SK-N-DZ (cell line): Measurements from ENCODE around the gene SEMA6D.

ENCODE experiments used
- DNase-seq: peaks from one replicate; pipeline ENCODE4 v3.0.0-alpha.2; 2015; ENCODE audit warnings: low spot score

The SEMA6D gene

DNA sequence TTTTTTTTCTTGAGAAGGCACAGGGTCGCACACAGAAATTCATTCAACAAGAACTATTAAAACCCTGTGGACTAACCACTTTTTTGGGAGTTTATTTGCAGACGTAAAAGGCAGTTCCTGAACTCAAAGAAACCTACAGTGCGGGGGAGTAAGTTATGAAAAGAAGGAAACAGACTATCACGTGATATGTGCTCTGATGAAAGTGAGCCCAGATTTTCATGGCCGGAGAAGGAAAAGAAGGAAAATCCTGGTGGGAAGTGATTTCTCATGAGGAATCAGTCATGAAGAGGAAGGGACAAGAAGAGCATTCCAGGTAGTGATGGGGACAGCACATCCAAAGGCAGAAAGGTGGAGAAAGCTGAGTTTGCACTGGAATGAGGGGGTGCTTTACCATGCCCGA is 26.1 kb downstream of the SEMA6D start:
- no peak for DNase-seq

DNA sequence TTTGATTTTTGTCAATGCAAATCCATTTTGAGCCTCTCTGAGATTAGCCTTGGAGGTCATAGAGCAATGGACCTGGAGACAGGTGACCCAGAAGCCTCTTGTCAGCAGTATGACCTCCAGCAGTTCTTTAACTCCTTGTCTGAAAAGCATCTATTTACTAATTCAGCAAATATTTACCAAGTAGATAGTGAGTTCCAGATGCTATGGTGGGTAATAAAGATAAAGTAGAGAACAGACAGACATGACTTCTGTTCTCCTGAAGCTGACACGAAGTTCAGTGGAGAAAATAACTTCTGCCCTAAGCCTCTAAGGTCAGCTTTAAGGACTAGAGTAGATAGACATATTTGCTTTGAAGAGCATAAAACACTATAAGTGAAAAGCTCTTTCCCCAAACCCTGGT is 26.6 kb downstream of the SEMA6D start:
- no peak for DNase-seq

DNA sequence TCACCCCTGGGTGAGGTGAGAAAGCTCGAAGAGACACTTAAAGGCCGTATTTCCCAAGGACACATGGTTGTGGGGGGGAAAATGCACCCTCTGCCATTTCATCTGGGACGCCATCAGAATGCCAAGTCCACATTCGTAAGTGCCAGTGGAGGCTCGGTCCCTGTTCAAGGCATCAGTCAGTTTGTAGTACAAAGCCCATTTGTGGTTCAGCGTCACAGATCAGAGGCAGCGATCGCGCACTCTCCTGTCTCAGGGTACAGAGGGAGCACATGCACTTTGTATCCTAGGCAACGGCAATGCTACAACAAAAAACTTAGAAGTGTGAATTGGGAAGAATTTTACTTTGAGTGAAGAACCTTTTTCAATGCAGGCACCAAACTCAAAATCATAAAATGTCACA is 27.2 kb downstream of the SEMA6D start:
- no peak for DNase-seq

DNA sequence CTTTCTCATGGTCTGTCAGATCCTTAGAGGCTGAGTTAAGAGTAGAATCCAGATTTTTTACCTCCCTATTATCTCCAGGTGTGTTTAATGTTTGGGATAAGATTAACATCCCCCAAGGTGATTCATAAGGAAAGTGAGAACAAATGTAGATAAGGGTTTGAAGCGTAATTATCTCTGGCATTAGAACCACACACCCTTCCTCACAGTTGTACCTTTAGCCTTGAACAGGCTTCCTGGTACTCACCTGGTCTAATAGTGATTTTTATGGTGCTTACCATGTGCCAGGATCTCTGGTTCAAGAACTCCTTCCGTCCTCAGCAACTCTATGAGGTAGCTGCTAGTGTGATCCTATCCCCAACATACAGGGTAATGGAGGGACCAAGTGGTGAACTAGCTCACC is 27.7 kb downstream of the SEMA6D start:
- DNase-seq, result no peak

DNA sequence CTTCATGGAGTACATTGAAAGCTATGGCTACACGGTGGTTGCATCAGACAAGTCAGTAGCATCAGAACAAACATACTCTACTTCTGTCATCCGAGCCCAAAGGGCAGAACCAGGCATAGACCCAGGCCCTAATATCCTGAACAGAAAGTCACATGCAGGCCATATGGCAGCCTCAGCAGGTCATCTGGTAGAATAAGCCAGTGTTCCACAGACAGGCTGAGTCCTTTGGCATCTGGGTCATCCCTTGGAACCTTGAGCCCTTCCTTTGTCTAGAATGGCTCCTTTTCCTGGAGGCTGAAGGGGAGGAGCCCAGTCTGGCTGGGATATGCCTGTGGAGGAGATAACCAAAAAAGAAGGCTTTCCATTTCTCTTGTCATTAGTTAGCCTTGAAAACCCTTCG is 29.2 kb downstream of the SEMA6D start:
- no peak for DNase-seq

DNA sequence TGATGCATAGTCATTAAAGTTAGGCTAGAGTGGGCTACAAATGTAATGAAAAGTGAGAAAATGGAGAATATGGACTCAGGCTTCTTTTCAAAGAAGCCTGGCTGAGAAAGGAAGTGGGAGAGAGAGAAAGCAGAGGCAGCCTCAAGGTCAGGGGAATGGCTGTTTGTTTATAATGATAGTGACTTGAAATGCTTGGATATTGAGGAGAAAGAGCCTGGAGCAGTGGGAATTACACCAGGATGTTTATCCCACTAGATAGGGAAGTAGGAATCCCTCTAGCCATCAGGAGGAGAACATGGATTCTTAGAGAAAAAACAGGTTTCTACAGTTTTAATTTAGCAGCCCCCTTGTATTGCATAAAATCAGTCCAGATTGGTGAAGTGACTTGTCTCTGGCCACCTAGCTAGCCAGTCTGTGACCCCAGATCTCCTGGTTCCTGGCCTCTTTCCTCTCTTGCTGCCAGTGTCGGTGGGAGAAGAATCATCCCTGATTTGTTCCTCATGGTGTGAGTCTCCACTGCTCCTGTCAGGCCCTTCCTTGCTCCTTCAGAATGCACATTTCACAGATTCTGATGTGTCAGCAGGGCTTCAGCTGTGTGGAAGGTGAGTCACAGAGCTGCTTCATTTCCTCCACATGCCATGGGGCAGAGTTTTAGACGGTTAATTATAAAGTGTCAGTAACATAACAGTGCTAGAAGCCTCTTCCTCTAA is 32.9 kb downstream of the SEMA6D start:
- DNase-seq, result no peak

DNA sequence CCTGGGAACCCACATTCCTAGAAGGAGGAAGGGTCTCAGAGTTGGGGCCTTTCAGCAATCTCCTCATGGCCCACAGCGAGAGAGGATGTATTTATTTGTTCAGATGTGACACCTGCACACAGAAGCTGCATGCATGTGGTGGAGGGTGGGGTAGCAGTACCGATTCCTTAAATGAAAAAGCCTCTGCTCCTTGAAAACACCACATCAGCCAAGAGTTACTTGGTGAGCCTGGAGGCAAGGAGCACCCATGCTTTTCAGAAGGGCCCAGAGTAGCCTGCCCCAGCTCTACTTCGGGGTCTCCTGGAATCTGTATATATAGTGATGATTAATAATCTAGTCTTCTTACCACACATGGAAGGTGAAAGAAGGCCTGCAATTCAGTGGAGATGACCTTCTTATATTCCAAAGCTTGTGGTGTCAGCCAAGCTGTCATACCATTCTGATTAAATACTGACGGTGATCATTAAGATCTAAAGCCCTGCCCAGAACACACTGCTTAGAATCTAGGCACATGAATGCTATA is 33.5 kb downstream of the SEMA6D start:
- DNase-seq, result no peak

DNA sequence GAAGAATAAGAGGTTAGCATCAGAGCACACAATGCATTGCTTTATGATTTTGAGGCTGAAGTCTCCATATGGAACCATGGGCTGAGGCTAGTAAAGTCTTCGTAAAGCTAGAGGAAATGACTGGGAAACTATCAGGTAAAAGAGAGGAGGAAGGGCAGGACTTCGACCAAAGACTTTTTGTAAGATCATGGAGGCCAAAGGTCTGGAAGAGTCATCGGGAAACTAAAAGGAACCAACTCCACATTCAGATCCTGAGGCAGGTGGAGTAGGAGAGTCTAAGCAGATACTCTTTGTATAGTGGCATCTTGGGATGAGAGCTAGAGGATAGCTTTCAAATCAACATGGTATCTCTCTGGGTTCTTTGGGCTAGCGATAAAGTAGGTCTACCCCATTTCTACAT is 36.3 kb downstream of the SEMA6D start:
- no peak for DNase-seq

DNA sequence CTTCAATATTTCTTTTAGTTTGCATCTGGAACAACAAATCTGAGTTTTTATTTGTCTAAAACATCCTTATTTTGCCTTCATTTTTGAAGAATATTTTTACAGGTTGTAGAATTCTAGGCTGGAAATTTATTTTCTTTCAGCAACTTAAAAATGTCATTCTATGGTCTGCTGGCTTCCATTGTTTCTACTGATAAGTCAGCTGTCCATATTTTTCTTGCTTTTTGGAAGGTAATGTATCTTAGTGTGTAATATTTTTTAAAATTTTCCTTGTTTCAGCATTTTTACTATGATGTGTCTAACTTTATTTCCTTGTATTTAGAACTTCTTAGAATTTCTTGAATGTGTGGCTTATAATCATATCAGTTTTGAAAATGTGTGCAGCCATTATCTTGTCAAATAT is 37.0 kb downstream of the SEMA6D start:
- DNase-seq, result no peak

DNA sequence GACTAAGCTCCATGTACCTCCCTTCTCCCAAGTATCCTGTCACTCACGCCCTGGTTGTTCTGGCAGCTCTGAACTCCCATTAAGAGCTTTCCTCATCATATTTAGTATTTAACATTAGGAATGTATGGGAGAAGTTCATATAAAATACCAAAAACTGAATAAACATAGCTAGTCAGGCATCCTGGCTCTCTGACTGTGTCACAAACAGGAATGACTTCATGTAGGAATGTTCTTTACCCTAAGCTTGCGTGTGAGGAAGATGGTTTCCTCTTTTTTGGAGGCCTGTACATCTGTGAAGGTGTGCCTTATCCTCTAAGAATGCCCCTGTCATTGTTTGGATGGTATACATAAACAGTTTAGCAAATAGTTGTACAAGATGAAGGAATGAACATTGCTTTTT is 38.6 kb downstream of the SEMA6D start:
- no peak for DNase-seq

DNA sequence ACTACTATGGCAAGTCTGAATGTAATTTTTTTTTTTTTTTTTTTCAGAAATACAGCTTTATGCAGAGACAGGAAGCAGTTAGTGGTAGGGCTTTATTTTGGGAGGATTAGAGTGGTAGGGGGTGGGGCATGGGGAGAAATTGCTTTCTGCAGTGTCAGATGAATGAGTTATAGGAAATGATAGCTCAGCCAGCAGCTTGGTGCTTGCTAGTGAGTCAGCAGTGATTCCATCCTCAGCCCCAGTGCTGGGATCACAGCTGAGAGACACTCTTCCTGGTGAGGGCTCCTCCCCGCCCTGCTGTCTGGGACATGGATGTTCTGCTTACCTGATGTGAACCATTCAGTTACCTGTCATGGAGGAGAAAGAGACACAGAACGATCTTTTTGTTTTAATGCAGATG is 39.6 kb downstream of the SEMA6D start:
- no peak for DNase-seq

DNA sequence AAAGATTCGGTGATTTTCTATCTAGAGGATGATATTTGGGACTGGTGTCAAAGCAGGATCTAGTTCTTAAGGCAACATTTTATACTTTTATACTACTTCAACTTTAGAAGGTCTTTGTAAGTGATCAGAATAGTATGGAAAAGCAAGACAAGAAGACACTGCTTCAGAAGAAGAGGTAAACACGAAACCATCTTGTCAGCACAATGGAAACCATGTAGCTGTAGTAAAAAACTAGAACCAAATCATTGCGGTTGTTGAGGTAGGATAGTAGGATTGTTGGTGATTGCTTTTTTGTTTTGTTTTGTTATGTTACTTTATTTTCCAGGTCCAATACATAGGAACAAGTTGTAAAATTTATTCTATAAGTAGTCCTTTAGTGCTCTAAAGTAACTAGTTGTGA is 40.0 kb downstream of the SEMA6D start:
- DNase-seq, result no peak

DNA sequence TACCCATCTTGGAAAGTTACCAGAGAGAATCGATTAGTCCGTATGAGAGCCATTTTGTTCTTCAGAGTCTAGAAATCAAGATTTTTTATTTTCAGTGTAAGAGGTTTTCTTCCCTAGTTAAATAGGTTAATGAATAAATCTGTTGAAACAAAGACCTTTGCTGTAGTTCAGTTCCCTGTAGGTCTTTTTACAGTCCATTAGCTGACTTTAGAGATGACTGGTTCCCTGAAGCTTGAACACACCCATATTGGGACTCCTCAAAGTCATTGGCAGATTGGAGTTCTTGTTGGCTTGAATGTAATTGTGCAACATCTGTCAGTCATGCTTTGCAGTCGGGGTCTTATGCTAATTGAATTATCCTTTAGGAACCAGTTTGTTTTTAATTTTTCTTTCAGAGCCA is 45.3 kb downstream of the SEMA6D start:
- DNase-seq, result no peak

DNA sequence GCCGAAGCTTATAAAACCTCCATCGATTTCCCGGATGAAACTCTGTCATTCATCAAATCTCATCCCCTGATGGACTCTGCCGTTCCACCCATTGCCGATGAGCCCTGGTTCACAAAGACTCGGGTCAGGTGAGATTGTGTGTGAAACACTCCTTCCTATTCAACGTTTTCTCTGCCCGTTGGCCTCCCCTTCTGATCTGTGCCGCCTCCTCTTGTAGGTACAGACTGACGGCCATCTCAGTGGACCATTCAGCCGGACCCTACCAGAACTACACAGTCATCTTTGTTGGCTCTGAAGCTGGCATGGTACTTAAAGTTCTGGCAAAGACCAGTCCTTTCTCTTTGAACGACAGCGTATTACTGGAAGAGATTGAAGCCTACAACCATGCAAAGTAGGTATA is 47.4 kb downstream of the SEMA6D start:
- no peak for DNase-seq

DNA sequence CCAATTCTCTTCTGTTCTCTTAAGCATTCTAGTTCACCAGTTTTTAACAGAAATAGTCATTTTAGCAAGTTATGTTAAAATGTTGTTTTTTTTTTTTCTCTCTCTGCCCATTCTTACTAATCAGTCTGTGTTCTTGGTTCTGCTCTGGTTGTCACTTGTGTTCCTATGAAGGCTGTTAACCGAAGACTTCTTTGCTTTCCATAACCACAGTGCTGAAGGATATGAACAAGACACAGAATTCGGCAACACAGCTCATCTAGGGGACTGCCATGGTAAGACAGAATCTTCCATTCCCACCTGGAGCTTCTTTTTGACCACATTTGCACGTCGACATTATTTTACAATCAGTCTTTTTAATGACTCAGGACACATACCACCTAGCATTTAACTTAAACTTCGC is 49.1 kb downstream of the SEMA6D start:
- DNase-seq, result no peak

DNA sequence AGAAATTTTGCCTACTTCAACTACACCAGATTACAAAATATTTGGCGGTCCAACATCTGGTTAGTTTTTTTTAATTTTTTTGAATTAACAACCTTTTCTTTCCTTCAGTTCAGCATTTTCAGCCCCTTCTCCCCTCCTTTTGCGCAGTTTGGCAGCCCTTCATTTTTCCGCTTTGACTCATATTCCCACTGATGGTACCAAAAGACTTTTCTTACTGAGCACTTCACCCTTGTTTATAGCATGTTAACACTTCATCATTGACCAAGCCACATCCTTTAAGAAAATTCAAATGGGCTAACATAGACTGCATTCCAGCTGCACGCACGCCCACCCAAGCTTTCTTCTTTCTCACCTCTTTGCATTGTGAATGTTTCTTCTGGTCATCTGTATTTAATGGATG is 49.7 kb downstream of the SEMA6D start:
- DNase-seq, result no peak

DNA sequence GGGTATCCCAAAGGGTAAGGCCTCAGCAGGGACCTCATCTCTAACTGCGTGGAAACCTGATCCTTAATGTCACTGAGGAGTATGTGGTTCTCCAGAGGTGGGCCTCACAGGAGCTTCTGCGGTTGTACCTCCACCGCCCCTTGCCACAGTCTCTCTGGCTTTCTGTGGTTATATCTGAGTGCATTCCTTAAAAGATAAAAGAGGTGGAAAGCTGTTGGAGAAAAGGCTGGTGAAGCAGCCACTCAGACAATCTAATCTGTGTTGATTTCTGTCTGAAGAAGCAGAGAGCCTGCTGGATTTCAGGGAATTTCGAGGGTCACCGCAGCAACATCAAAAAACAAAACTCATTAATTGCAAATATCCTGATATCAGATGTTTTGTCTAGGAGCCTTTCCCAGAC is 51.4 kb downstream of the SEMA6D start:
- DNase-seq, result no peak

DNA sequence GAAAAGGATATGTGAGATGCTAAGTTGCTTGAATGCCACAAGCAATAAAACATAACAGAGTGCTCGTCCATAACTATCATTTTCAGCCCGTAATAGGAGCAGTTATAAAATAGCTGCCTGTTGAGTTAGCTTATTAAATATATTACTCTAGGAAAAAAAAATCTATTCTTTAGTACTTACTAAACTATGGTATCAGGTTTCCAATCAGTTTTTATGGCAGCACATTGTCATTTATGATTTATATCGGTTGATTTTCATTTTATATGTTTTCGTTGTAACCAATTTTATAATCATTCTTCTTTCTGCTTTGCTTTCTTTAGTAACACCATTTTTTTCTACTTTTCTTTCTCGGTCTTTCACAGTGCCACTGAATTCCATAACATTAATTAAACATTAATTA is 51.9 kb downstream of the SEMA6D start:
- DNase-seq, result no peak

DNA sequence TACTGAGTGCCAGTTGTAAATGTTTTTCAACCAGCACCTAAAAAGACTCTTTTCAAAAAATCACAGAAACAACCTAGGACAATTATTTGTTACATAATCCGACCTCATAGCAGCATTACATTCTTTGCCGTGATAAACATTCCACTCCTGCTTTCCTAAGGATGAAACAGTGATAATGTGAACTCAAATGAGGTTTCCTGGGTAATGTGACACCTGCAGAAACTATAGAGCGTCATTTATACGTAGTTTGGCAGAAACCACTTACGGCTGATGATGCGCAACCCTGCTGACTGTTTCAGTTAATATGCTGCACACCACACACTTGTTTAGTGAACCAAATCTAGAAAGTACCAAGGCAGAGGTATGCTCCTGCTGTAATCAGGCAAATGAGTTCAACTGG is 55.8 kb downstream of the SEMA6D start:
- DNase-seq, result no peak

DNA sequence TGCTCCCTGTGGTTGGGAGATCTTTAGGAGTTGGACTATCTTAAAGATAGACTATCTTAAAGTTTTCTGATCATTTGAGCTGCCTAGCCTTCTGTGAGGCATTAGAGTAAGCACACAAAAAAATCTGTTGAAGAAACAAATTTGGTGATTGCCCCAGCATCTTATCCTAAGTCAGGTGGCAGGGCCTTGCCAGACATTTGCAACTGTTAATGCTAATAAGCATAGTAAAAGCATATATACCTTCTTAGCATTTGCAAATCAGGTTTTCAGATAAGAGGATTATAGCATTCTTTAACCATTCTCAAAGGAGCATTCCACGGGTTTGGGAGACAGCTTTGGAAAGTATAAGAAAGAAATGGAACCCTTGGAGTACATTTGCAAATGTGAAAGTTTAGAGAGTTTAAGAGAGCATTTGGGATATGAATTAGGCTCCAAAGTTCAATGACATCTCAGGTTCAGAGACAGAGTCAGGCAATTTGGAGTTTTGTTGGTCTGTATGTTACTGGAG is 61.0 kb downstream of the SEMA6D start:
- DNase-seq, result no peak

DNA sequence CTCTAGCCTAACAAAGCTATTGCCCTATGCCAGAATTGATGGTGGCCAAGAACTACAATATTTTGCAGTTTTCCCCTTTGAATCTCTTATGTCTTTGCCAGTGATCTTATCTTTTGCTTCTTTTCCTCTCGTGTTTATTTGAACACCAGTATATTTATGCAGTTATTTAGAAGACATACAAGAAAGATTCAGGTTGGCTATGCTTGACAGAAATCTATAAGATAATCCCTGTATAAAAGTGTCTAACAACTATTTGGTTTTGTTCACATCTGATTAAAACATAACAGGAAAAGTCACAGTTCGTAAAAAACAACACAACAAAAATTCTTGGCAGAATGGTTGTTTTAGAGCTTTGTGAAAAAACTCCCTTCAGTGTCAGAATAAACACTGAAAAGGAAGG is 63.7 kb downstream of the SEMA6D start:
- no peak for DNase-seq

DNA sequence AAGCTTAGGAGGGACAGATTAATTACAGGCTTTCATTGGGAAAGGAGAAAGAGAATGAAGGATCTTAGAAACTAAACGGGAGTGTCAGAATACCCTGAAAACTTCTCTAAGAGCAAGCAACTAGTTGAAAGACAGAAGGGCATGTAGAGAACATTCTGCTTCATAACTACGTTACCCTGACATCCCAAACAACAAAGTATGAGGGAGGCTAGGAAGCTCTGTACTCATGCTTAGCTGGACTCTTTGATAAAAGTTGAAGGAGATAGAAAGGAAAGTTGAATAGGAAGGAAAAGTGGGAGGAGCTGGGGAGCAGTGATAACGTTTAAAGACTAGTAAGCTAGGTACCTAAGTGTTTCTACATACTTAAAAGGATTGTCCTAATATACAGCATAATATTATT is 64.2 kb downstream of the SEMA6D start:
- no peak for DNase-seq

DNA sequence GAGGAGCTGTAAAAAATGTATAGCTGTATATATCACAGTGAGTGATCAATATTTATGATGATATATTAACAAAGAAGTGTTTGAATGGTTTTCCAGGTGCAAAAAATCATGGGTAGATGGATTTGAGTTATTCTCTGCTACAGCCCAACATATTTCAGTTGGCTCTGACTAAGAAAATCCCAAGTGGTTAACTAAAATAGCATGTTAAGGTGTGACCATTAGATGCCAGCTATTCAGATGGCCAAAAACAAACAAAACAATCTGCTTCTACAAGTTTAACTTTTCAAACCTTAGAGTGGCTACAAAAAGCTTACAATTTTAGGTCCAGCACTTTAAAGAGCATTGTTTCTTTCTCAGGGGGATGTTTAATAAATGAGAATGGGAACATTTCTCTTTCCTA is 67.5 kb downstream of the SEMA6D start:
- no peak for DNase-seq

DNA sequence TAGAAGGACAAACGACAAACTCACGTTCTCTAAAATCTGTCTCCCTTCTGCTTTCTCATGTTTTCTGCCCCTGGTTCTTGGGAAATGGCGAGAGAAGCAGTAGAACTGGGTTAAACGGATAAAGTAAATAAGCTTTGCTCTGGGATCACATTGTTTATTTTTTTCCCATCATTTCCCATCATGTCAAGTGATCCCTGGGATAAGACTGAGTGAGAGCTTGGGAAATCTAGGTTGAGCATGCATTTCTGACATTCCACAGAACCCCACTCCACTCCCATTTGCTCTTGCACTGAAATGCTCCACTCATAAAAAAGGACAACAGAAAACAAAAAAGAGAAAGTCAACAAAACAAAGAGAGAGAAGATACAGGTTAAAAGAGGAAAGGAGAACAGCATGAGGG is 69.1 kb downstream of the SEMA6D start:
- DNase-seq, result no peak
